CD4-positive, alpha-beta T cell treated with Interleukin-15 for 1 hour (primary cell): ENCODE data around the gene C10orf71.
A peak's percentile ranks its signal among the peaks of the same experiment; 100 is the strongest.

Source experiments
- DNase-seq: peaks from one replicate; pipeline ENCODE4 v3.0.0-alpha.2; 2020

The C10orf71 gene

DNA sequence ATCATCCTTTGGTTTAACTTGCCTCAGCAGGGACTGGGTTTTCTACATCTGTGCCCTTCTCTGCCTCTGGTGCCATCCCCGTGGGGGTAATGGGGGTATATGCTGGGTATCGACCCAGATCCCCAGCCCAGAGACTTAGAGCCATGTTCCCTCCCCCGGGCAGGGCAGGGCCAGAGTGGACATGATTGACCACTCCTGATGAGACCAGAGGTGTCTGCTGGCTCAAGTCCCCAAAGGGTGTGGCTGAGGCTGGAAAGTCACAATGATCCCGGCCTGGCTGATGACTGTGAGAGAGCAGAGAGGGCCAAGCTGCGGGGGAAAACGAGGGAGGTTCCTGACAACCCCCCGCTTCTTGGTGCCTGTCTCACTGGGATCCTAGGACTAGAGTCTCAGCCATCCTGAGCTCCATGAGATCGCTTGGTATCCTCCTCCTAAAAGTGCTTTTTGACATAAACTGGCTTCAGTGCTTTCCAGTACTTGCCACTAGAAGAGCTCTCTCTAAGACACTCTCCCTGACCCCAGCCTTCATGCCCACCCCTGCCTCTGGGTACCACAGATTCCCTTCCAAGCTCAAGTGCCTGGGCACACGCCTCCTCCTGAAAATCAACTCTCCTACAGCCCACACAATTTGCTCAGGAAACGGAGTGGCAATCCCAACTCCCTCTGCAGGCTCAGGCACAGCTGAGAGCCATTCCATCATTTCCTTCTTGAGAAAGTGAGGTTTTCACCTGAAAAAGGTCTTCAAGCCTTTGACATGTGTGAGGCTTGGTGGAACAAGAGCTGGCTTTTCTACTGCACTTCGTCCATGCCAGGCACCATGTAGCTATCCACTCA, 63.0 kb downstream of the C10orf71 start:
- DNase-seq = no peak

DNA sequence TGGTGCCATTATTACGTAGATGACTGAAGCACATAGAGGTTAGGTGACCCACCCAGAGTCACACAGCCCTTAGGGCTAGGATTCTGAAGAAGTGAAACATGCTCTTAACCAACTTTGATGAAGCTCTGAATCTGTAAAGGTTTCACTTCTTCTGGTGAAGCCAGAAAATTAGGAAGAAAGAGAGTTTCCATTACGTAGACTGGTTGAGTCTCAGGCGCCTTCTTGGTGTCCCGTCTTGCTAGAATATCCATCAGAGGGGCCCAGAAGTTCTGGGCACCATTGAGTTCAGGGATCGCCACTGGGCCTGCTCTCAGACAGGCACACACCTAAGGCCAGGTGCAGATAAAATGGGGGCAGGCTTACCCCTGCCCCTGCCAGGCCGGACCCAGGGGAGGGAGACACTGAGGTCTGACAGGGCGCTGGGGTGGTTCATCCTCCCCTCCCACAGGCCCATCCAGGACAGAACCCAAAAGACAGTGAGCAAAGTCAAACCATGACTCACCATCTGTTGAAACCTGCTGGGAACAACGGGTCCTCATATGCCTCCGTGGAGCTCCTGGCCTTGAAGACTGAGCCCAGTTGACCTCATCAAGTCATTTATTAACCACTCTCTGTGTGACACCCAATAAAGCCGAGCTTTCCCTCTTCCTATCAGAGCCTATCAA, 63.8 kb downstream of the C10orf71 start:
- DNase-seq = peak; percentile 31

DNA sequence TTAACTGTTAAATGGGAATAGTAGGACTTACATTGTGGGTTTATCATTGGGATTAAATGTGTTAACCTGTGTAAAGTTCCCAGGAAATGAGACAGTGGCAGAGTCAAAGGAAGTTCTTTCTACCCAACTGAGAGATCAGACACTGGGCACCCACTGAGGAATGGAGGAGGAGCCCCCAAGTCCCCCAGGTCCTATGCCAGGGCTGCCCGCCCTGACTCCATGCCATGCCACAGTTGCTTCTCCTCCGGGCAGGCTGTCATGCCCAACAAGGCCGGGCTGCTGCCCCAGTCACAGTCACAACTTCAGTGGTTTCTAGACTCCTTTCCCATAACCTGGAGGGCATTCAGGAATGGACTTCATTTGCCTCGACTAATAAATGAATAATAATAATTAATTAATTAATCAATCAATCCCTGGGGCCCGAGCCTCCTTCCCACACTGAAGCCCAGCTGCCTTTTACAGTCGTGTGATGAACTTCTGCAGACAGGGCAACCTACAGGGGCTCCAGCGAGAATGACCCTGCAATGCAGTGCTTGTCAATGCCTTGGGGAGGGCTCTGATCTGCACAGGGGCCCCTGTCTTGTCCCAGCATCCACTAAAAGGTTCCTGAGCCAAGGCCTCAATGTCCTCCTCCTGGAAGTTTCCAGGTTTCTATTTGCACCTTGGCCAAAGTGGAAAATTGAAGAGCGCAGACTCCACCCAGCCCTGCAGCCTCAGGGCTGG, 64.5 kb downstream of the C10orf71 start:
- DNase-seq = no peak

DNA sequence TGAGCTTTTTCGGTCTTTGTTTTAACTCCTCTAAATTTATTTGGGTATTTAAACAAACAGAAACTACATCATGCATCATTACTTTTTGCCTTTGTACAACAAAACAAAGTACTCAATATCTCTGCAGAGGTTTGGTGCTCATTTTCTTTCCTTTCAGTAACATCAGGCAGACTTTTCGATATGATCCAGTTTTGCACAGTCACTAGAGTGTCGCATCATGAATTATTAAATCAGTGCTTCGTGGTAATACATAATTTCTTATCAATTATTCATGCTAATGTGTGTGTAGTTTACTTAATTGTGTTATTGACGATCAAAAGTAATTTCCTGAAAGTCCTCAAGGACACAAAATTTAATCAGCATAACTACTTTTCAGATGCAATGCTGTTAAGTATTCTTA, 65.1 kb downstream of the C10orf71 start:
- no peak for DNase-seq

DNA sequence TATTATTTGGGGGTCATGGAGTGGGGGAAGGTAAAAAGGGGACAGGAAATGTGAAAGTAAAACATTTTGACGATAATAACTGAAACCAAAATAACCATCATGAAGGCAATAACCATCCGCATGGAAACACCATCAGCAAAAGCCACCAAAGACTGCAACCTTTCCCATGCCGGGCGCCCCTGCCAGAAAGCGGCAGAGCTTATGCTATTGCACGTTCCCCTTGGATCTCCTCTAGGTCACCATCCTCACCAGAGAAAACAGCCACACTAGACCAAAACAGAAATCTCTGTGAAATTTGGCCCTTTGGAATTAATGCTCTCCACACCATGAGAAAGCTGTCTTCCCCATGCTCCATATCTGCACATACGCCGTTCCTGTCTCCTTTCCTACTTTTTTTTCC, 65.8 kb downstream of the C10orf71 start:
- DNase-seq = no peak

DNA sequence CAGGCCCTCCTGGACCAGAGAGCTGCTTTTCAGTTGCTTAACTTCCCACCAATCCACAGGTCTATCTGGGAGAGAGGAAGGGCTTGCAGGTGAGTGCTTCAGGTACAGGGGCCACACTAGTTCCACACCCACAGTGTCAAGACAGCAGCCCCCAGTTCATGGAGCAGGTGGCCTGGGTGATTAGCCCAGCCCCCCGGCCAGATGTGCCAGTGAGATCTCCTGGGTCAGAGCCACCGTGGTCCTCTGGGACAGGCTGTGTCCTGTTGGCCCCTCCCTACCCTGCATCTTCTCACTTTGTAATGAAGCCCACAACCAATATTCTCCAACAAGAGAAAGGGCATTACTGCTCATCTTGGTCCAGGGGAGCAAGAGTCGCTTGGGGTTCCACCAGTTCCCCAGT, 66.3 kb downstream of the C10orf71 start:
- no peak for DNase-seq

DNA sequence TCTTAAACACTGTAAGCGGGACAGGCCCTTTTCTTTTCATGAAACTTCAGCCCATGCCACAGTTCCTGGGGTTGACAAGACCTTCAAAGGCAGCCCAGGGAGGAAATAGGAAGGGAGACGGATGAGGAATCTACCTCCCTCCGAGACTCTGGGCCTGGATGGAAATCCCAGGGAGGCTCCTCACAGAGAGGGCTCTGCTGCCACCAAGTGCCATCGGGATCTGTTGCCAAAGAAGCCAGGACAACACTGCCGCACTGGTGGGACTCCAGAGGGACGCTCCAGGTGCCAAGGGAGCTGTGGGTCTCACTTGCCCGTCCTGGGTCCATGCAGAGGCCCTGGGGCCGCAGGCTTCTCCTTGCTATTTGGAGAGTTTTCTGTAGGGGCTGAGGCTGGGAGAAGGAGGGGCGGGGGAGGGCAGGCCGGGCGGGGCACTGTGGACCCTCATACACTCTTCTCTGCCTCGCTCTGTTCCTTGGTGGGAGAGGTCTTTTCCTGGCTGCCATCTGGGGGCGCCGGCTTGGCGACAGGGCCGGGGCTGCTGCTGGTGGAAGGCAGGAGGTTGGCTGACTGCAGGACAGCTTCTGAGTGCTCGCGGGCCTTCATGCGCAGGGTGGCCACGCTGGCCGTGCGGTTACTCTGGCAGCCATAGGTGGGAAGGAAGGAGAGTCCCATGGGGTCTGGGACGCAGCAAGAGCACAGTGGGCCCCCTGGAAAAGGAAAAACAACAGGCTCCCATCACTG, 66.9 kb downstream of the C10orf71 start:
- no peak for DNase-seq

DNA sequence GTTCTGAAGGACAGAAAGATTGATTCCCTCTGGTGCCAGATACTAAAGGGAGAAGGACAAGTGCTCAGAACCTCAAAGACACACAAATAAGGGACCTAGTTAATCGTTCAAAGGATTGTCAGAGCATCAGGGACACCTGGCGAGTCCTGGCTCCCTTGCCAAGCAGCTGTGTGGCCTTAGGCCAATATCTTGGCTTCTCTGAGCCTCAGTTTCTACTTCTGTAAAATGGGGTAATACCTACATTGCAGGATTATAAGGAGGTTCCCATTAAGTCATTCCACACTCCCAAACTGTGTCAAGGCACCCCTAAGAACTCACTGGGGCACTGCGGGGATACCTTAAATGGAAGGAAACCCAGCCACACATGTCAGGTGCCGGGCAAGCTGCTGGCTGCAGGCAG, 67.5 kb downstream of the C10orf71 start:
- DNase-seq = no peak

DNA sequence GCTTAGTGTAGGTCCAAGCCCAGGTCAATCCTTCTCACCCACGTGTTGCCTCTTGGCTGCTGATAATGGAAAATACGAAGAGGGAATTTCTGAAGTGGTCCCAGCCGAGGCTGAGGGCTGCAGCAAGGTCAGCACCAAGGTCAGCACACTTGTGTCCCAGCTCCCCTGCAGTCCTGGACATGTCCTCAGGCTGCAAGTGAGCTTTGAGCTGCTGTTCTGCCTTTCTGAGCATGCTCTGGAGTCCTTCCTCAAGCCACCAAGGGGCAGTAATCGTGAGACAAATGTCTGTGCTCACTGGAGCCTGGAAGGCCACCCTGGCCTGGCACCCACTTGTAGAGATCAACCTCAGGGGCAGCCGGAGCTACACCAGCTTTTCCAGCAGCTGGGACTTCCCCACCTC, 68.6 kb downstream of the C10orf71 start:
- no peak for DNase-seq

DNA sequence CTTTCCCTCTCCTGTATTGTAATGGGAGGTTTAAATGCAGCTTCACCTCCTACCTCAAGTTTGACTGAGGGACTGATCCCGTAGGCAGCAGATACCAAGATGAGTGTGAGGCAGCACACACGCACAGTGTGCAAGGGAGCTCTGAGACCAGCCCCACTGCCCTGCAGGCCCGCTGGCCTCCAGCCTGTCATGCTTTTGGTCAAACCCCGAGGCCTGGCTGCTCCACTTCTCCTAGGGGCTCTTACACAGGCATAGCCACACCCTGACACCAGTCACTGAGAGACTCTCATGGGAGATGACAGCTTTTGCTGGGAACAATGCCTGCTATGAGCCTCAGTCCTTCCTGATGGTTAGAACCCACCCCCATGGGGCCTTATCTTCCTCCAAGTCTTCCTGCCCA, 69.3 kb downstream of the C10orf71 start:
- no peak for DNase-seq

DNA sequence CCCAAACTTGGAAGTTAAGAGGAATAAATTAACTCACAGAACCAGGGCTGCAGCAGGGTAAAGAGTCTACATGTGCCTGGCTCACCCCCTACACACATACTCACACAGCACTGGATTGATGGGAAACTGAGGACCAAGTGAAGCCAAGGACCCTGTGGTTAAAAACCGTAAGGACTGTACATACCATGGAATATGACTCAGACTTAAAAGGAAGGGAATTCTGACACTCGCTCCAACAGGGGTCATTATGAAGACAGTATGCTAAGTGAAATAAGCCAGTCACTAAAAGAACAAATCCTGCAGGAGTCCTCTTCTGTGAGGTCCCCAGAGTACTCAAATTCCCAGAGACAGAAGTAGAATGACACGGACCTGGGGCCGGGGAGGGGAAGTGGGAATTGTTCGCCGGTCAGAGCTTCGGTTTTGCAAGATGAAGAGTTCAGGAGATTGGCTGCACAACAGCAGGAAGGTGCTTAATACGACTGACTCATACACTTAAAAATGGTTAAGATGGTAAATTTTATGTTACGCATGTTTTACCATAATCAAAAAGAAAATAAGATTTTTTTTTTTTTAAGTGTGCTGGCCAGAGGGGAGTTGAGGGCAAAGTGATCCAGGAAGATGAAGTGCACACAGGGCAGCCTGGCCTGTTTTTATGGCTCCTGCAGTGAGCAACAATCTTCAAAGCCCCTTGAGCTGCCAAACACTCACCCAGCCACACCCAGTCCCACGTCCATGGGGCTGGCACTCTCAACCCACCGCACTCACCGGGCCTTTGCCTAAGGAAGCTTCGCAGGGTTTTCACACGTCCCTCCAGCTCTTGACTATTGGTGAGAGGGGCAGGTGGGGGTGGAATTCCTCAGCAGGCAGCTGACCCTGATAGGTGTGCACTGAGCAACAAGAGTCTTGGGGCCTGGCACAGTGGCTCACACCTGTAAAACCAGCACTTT, 70.5 kb downstream of the C10orf71 start:
- DNase-seq = no peak

DNA sequence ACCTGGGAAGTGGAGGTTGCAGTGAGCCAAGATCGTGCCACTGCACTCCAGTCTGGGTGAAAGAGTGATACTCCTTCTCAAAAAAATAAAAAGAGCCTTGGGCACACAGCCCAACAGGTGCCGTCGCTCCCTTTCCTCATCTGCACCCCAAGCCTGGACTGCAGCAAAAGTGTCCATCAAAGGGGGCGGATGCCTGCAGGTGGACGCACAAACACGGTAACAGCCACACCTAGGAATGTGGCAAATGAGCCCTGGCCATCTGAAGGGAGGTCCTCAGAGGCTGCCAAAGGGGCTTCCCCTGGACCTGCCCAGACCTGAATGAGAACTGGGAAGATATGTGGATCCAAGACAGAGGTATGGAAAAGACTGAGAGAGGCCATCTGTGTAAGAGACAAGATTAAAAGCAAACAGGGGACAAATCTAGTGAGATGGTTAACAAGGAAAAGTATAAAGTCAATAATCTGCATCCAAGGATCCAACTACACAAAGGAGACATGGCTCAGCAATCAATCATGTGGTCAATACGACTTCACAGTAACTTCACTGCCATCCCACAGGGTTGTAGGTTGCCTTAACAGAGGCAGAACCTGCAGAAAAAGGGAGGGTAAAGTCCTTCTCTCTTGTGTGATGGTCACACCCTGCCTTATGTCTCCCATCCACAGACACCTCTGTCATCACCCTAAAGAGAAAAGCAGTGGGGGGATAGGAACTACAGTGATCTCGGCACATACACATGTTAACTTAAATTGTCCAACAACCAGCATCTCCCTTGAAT, 71.5 kb downstream of the C10orf71 start:
- DNase-seq = no peak

DNA sequence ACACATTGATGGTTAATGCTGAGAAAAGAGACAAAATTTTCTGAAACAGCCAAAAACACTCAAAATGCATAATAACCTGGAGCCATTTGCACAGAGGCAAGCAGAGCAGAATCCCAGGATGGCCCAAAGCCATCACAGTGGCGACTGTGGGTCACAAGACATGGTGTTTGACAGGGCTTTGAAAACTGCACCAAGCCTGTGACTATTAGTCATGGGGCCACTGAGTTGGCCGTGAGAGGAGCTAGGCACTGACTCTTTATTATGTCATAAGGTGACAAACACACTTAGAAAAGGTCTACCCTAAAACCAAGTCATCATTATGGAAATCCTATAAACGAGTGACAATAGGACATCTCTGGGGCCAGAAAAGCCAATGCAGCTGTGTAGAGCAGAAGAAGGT, 73.0 kb downstream of the C10orf71 start:
- DNase-seq = no peak

DNA sequence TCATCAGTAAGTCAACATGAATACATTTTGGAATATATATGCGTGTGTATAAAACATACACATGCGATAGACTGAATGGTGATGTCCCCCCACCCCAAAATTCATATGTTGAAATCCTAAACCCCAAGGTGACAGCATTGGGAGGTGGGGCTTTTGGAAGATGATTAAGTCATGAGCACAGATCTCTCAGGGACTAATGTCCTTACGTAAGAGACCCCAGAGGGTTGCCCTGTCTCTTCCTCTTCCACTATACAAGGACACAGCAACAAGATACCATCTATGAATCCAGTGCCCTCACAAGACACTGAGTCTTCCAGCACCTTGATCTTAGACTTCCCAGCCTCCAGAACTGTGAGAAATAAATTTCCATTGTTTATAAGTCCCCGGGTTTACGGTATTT, 74.4 kb downstream of the C10orf71 start:
- no peak for DNase-seq

DNA sequence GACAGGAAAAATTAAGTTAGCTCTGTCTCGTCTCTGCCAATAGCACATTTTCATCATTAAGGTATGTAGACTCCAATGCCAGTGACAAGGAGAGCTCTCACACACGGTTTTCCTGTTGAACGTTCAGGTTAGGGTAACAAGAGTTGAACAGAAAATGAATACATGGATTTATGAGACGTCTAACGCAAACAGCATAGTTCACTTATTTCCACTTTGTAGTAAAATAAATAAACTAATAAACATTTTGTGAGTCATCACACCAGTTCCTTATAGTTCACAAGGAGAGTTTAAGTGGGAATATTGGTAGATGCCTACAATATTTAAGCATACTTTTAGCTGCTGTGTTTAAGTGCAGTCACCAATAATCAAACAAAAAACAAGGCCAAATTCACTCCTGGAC, 75.8 kb downstream of the C10orf71 start:
- no peak for DNase-seq

DNA sequence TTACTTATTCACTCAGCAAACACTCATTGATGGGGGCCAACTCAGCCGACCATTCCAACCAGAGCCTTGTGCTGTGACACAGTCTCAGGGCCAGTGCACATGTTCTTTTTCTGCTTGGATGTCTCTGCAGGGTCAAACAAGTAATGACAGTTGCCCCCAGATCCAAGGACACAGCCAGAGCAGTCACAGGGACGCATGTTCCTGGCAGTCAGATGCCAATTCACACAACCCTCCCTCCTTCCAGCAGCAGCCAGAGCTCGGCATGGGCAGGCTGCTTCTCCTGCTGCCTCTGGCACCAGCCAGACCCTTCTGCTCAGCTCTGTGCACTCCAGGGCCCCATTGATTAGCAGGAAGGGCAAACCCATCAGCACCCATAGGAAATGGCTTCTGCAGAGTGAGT, 76.6 kb downstream of the C10orf71 start:
- no peak for DNase-seq
